ENCODE results near the gene AQP5.
"Not testable (repeated sequence)": the region's sequence is repeated elsewhere in the genome, so short reads cannot be mapped to it uniquely, and the experiment has no call there.

The AQP5 gene

DNA sequence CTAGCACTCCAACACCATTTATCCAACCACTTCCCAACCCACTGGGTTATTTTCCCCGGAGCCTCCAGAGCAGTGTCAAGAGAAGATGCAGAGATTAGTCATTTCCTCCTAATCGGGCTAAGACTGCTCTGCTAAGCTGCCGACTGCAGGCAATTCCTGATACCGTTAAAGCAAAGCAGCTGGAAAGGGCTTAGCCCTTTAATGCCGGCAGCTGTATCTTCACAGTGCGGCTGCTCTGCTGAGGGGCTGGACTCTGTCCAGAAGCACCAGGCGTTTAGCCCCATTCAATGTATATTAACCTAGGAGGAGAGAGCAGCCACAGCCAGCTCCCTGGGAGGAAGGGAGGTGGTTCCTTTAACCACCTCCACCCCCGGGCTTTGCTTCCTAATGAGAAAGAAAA, 22.2 kb downstream of the AQP5 start:
- no peak for DNase-seq

DNA sequence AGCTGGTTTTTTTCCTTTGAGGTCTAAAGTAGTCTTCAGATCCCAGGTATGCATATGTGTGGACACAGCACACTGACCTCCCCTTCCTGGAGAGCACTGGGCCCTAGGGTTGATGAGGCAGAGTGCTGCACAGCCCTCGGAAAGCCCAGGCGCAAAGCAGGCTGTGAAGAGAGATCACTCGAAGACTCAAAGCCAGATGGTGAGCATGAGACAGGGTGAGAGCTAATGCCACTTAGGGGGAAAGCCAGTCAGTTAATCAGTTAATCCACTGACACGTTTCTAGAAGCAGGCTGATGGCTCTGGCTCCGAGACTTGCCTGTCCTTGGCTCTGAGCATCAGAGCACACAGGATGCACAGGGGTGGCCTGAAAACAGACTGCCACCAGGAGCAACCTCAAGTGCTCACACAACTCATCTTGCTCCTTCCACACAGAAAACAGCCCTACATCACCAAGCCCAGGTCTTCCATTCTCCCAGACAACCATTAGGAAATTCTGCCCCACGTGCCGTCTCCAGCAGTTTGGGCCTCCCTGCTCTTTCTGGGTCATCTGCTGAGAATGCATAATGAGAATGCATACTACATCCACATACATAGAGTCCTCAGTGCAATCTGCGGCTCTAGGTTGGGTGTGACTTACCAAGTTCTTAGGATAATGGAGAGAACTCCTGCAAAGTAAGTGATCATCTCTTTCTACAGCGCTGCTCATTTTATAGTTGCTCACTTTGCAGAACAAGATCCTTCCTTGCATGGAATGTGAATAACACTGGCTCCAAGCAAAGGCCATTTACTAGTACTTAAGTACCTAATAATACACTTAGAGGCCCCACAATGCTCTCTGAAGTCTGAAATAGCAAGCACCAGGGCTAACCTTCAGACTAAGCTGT, 23.0 kb downstream of the AQP5 start:
- DNase-seq, result no peak

DNA sequence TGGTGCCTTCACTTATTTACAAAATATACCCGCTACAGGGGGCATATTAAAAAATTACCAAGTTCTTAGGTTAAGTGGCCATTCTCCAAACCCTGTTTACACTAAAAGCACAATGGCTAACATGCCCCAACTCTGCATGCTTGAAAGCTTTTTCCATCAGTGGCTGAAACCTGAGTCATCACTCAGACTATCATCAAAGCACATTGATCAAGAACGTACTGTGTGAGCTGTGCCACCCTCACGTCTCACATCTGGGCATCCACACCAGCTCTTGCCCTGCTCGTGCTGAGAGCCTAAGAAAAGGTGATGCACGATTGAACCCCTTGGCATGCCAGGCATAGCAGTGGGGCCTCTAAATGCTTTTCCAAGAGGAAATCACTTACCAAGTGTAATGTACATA, 24.3 kb downstream of the AQP5 start:
- DNase-seq, result peak; percentile 56

DNA sequence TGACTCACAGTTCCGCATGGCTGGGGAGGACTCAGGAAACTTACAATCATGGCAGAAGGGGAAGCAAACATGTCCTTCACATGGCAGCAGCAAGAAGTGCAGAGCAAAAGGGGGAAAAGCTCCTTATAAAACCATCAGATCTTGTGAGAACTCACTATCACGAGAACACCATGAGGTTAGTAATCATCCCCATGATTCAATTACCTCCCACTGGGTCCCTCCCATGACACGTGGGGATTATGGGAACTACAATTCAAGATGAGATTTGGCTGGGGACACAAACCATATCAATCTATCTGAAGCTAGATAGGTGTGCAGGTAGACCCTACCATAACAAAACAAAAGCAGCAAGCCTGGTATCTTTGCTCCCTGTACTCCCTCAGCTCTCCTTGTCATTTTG, 24.8 kb downstream of the AQP5 start:
- DNase-seq, result not testable (repeated sequence)

DNA sequence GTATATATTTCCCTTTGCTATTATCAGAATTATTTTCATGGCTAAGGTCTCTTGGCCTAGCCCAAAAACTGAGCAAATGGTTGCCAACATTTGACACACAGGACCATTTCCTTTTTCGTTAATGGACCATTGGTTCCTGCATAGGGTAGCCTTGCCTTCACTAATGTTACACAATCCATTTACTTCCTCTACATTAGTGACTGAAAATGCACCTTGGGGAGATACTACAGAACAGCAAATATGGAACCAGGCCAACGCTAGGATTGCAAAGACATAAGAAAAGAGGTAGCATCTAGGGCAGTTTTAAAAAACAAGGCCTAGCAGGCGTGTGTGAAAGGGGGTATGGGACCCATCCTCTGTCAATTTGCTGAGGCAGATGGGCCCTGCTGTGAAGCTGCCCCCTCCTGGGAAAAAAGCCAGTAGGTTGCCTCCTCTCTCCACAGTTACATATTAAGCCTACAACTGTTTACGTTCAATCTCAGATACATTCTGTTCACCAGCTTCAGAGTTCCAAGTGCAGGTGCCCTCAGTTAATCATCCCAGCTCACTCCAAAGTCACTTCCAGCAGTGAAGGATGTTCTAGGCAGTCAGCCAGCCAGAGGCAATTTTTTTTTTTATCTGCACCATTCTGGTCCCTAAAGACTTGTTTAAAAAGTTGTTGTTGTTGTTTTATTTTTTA, 26.1 kb downstream of the AQP5 start:
- DNase-seq, result no peak

DNA sequence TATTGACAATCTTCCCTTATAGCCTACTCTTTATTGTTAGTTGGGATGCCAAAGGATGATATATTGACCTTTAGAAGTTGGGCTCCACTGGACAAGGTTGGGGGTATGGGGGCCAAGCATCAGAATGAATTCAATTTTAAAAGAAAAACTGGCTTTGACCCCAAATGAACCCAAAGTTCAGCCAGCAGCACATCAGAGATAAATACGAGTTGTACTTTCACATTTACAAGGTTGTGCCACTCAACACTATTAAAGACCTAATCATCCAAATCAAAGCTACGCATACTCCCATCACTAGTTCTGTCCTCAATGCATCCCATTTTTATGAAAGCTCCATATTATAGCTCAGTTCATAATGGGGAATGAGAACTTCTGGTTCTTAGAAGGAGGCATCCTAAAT, 27.7 kb downstream of the AQP5 start:
- DNase-seq, result not testable (repeated sequence)

DNA sequence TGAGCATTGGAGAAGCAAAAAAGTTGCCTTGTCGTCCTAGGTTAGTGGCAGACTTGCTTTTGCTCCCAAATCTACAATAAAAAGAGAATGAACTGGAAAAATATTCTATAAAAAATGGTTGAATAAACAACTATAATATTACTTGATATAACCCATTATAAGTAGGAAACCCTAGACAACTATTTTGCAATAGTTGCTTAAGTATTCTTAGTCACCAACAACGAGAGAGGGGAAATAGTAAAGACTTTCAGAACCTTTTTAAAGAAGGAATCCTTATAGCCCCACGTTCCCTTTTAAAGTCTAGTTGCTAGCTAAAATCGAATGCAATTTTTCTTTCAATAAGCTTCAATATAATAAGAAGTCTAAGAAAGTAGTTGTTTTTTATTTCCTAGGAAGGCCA, 28.6 kb downstream of the AQP5 start:
- no peak for DNase-seq

DNA sequence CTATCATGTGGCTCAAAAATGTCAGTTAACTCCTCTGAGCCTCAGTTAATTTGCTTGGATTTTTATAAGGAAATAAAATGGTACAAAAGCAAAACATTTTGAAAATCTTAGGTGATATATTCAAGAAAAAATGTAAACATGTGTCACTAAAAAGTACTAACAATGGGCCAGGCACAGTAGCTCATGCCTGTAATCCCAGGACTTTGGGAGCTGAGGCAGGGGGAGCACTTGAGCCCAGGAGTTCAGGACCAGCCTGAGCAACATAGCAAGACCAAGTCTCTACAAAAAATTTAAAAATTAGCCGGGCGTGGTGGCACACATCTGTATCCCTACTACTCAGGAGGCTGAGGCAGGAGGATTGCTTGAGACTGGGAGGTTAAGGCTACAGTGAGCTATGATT, 36.8 kb downstream of the AQP5 start:
- DNase-seq, result no peak

DNA sequence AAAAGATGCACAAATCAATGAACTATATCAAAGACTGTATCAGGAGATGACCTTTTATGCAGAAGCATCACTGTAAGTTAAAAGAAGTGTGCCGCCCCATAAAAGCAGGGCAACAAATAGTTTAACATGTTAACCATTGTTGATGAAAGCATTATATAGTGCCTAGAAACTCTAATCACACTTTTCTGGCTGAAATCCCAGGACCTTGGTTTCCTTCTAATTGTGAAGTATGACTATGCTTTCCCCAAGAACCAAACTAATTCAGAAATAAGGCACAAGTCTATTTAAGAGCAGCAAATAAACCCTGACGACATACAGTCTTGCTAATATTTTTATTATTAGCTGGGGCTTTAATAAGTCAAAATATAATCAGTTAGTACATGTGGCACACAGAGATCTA, 41.9 kb downstream of the AQP5 start:
- no peak for DNase-seq

DNA sequence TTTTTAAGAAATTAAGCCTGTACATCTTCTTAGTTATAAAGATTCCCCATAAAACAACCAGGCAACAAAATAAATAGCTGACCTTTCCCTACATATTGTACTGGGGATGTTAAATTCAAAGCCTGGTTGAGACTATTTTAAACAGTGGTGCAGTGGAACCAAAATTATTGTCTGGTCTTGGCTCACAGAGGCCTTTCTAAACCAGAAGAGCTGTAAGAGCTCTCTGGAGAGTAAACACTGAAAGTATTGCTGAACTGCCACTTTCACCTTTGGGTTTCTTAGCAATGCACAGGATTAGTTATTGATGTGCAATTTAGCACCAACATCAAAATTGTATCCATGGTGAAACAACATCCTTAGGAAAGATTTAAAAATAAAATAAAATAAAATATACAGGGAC, 43.0 kb downstream of the AQP5 start:
- DNase-seq, result no peak

DNA sequence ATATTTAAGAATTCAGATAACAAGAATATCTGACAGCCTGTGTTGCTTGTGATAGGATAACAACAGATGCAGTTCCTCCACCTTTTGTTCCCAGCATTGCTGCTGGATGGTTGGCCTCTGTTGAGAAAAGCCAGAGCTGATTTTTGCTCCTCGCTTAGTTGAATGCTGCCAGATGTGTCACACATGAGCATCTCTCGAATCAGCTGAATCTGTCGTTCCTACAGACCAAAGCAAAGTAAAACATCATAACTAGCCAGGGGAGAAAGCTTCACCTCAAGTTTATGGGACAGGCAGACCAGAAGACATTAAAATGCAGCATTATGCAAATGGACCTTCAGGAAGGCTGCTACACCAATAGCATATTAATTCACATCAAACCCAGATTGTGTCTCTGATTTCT, 43.5 kb downstream of the AQP5 start:
- no peak for DNase-seq

DNA sequence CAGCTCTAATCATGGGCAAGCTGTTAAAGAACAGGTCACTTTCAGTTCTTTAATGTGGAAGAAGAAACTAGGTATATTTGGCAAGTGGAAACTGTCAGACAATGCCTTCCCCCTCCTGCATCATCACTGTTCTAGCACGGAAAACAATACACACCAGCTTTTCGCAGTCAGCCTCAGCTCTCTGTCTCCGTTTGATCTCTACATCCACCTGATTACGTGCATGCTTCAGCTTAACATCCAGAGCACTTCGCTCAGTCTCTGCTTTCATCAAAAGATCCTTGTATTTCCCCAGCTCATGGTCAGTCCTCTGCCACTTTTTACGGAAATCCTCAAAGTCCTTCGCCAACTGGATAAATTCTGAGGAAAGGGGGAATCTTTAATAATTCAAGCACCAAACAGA, 44.6 kb downstream of the AQP5 start:
- no peak for DNase-seq

DNA sequence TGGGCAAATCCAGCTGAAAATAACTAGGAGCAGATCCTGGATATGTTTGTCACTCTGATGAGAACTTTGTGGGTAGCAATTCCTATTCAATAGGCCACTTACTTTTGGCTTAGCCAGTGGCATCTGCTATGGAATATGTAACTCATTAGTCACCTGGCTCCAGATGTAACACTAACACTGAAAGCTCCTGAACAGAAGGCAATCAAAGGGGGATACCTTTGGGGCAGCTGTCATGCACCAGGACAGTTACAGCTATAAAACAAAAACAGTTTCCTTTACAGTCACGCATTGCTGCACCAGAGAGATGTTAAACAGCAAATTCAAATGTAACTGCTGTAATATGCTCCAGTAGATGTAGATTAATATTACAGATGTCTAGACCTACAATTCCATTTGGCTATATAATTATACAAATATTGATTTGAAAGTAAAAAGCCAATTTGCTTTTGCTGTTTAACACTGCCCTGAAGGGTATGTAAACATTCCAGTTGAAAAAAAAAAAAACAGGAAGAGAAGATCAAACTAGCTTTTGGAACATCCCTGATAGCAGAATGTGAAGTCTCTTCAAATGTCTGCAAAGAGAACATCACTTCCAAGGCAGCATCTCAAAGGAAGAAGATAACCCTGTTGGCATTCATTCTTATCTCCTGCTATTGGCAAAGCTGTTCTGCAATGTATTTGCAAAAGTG, 45.2 kb downstream of the AQP5 start:
- no peak for DNase-seq

DNA sequence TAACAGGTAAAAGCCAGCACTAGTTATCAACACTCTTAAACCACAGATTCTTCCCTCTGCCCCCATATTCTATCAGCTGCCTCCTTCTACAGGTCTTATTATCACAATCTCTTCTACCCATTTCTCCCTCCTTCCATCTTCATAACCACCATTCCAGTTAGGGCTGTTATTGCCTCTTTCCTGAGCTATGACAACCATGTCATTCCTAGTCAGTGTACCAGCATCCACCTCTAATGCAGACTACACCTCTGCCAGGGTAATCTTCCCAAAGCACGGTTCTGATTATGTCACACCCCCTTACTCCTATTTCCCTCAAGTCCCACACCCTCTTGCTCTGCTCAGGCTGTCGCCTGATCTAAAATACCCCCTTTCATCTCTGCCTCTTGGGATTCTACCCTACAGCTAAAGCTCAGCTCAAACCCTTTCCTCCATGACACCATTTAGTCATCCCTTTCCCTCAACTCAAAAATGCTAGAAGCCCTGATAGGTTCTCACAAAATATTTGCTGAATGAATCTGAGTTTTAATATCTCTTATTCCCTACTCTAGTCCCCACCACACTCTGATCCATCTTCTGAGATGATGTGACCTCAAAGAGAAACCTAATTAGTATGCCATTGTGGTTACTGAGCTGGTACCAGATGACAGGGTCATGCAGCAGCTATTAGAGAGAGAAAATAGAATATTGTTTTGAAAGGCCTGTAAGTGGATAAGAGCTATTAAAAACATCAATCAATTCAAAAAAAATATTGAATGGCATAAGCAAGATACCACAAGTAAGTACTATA, 51.9 kb downstream of the AQP5 start:
- no peak for DNase-seq

DNA sequence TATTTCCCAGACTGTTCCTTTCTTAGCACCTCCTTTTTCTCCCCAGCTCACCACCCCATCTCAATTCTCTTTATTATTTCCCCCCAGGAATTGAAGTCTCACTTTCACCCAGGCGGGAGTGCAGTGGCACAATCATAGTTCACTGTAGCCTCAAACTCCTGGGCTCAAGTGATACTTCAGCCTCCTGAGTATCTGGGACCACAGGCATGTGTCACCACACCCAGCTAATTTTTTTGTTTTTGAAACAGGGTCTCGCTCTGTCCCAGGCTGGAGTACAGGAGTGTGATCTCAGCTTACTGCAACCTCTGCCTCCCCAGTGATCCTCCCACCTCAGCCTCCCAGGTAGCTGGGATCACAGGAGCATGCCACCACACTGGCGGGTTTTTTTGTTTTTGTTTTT, 52.7 kb downstream of the AQP5 start:
- no peak for DNase-seq
